ENCODE data around the gene PRELID3B. TPM values are rescaled to one million over a fixed set of nuclear protein-coding genes. Genes with fewer than 3 reads are reported as not detected.
A peak's percentile ranks its signal among the peaks of the same experiment; 100 is the strongest.

Gene PRELID3B
- total and polyA plus RNA-seq, 2 of the 13 experiments (the other 11 are each of a cell fraction or from before 2014, with no cell fraction given) = 23.3 to 42.6 TPM

DNA sequence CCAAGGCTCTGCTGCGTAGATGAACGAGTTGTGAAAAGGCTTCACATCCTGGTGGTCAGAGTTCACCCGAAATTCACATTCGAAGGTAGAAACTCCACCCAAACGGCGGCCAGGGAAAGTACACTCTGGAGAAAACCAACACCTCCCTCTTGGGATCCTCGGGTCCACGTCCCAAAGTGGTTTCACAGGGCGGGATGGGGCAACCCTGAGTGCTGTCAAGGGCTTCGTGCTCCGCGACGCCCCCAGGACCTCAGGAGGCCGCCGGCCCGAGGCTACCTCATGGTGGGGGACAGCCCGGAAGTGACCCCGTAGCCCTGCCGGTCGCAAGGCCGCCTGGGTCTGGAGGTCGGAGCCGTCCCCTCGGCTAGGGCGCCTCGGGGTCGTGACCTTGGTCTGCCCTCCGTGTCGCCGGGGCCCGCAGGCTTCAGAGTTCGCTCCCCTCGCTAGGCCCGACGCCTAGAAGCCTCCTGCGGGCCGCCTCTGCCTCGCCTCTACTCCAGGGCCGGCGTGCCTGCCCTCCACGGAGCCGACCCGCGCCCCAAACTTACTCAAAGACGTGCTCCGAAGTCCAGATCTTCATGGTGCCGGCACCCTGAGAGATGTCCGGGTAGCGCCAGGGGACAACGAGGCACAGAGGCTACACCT lies at the start of gene PRELID3B (continued):
- TF ChIP-seq SAP130 (CRISPR knock-in tag; IDR thresholded peaks at IDR 0.05; ENCODE audit: low read depth) (peak; percentile 58), ZNF761 (CRISPR knock-in tag; conservative IDR thresholded peaks at IDR 0.05) (0 out of 2 replicates have a peak, but pooled peaks have one; percentile 47), ZNF598 (CRISPR knock-in tag; IDR thresholded peaks at IDR 0.05; ENCODE audit: borderline replicate concordance) (no peak), SP1 (IDR thresholded peaks at IDR 0.05) (no peak), SP1 (CRISPR knock-in tag; IDR thresholded peaks at IDR 0.05) (no peak; the same call in 1 of the 2 replicates), POLR2AphosphoS2 (IDR thresholded peaks at IDR 0.05; ENCODE audit: low read depth, low read length) (no peak), TBX2 (CRISPR knock-in tag; IDR thresholded peaks at IDR 0.05; ENCODE audit: borderline replicate concordance) (peak; percentile 51; the same call in 1 of the 2 replicates), HNRNPLL (IDR thresholded peaks at IDR 0.05; ENCODE audit: low read depth, low read length, poor library complexity, severe bottlenecking) (peak; percentile 27), RFX5 (IDR thresholded peaks at IDR 0.05; ENCODE audit: low read depth, low read length) (no peak), ZNF136 (CRISPR knock-in tag; IDR thresholded peaks at IDR 0.05; ENCODE audit: low read depth) (no peak), NPAS2 (CRISPR knock-in tag; IDR thresholded peaks at IDR 0.05; ENCODE audit: borderline replicate concordance) (no peak)
- TF ChIP-seq, protein P1, sequence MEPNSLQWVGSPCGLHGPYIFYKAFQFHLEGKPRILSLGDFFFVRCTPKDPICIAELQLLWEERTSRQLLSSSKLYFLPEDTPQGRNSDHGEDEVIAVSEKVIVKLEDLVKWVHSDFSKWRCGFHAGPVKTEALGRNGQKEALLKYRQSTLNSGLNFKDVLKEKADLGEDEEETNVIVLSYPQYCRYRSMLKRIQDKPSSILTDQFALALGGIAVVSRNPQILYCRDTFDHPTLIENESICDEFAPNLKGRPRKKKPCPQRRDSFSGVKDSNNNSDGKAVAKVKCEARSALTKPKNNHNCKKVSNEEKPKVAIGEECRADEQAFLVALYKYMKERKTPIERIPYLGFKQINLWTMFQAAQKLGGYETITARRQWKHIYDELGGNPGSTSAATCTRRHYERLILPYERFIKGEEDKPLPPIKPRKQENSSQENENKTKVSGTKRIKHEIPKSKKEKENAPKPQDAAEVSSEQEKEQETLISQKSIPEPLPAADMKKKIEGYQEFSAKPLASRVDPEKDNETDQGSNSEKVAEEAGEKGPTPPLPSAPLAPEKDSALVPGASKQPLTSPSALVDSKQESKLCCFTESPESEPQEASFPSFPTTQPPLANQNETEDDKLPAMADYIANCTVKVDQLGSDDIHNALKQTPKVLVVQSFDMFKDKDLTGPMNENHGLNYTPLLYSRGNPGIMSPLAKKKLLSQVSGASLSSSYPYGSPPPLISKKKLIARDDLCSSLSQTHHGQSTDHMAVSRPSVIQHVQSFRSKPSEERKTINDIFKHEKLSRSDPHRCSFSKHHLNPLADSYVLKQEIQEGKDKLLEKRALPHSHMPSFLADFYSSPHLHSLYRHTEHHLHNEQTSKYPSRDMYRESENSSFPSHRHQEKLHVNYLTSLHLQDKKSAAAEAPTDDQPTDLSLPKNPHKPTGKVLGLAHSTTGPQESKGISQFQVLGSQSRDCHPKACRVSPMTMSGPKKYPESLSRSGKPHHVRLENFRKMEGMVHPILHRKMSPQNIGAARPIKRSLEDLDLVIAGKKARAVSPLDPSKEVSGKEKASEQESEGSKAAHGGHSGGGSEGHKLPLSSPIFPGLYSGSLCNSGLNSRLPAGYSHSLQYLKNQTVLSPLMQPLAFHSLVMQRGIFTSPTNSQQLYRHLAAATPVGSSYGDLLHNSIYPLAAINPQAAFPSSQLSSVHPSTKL (CRISPR knock-in tag; IDR thresholded peaks at IDR 0.05) = peak; percentile 19; the same call in 1 of the 2 replicates
- TF ChIP-seq, protein P2, sequence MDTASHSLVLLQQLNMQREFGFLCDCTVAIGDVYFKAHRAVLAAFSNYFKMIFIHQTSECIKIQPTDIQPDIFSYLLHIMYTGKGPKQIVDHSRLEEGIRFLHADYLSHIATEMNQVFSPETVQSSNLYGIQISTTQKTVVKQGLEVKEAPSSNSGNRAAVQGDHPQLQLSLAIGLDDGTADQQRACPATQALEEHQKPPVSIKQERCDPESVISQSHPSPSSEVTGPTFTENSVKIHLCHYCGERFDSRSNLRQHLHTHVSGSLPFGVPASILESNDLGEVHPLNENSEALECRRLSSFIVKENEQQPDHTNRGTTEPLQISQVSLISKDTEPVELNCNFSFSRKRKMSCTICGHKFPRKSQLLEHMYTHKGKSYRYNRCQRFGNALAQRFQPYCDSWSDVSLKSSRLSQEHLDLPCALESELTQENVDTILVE (CRISPR knock-in tag; IDR thresholded peaks at IDR 0.05) = no peak
- TF ChIP-seq, protein P3, sequence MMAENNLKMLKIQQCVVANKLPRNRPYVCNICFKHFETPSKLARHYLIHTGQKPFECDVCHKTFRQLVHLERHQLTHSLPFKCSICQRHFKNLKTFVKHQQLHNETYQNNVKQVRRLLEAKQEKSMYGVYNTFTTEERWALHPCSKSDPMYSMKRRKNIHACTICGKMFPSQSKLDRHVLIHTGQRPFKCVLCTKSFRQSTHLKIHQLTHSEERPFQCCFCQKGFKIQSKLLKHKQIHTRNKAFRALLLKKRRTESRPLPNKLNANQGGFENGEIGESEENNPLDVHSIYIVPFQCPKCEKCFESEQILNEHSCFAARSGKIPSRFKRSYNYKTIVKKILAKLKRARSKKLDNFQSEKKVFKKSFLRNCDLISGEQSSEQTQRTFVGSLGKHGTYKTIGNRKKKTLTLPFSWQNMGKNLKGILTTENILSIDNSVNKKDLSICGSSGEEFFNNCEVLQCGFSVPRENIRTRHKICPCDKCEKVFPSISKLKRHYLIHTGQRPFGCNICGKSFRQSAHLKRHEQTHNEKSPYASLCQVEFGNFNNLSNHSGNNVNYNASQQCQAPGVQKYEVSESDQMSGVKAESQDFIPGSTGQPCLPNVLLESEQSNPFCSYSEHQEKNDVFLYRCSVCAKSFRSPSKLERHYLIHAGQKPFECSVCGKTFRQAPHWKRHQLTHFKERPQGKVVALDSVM (CRISPR knock-in tag; IDR thresholded peaks at IDR 0.05) = no peak
- TF ChIP-seq, protein P4, sequence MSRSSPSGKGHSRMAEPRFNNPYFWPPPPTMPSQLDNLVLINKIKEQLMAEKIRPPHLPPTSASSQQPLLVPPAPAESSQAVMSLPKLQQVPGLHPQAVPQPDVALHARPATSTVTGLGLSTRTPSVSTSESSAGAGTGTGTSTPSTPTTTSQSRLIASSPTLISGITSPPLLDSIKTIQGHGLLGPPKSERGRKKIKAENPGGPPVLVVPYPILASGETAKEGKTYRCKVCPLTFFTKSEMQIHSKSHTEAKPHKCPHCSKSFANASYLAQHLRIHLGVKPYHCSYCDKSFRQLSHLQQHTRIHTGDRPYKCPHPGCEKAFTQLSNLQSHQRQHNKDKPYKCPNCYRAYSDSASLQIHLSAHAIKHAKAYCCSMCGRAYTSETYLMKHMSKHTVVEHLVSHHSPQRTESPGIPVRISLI (CRISPR knock-in tag; IDR thresholded peaks at IDR 0.05; ENCODE audit: borderline replicate concordance) = no peak
- TF ChIP-seq, protein P5, sequence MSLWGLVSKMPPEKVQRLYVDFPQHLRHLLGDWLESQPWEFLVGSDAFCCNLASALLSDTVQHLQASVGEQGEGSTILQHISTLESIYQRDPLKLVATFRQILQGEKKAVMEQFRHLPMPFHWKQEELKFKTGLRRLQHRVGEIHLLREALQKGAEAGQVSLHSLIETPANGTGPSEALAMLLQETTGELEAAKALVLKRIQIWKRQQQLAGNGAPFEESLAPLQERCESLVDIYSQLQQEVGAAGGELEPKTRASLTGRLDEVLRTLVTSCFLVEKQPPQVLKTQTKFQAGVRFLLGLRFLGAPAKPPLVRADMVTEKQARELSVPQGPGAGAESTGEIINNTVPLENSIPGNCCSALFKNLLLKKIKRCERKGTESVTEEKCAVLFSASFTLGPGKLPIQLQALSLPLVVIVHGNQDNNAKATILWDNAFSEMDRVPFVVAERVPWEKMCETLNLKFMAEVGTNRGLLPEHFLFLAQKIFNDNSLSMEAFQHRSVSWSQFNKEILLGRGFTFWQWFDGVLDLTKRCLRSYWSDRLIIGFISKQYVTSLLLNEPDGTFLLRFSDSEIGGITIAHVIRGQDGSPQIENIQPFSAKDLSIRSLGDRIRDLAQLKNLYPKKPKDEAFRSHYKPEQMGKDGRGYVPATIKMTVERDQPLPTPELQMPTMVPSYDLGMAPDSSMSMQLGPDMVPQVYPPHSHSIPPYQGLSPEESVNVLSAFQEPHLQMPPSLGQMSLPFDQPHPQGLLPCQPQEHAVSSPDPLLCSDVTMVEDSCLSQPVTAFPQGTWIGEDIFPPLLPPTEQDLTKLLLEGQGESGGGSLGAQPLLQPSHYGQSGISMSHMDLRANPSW (CRISPR knock-in tag; IDR thresholded peaks at IDR 0.05; ENCODE audit: borderline replicate concordance) = no peak
- TF ChIP-seq, protein P6, sequence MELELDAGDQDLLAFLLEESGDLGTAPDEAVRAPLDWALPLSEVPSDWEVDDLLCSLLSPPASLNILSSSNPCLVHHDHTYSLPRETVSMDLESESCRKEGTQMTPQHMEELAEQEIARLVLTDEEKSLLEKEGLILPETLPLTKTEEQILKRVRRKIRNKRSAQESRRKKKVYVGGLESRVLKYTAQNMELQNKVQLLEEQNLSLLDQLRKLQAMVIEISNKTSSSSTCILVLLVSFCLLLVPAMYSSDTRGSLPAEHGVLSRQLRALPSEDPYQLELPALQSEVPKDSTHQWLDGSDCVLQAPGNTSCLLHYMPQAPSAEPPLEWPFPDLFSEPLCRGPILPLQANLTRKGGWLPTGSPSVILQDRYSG (CRISPR knock-in tag; IDR thresholded peaks at IDR 0.05) = no peak

Data from HepG2 (cell line).